ENCODE data around the gene ECE1.
"Not testable (repeated sequence)": the region's sequence is repeated elsewhere in the genome, so short reads cannot be mapped to it uniquely, and the experiment has no call there.

The ECE1 gene

DNA sequence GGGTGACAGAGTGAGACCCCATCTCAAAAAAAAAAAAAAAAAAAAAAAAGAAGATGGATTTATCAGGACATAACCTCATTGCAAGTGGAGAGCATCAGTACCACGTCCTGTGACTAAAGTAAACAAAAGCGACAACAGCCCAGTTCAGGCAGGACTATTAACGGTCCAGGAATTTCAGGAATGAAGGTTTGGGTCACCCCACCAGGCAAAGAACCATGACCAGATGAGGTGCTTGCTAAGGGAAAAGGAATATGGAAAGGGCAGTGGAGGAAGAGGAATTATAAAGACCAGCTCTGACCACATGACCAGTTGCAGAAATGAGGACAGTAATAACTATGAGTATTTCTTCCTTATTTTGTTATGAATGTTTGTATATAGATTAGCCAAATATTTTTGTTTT lies 78.1 kb downstream of the ECE1 start:
- no peaks in the 10 kb centered on the region for H3K36me3 ChIP-seq
- no peak for TF ChIP-seq CTCF (IDR thresholded peaks at IDR 0.05; ENCODE audit: low read depth, low read length)
- H3K9me3 ChIP-seq (ENCODE audit: severe bottlenecking): no peaks in the 10 kb centered on the region
- no peak for DNase-seq
- H3K4me3 ChIP-seq (ENCODE audit: low read depth, low read length): no peak overlapping the region
- no peaks in the 10 kb centered on the region for H3K27me3 ChIP-seq (ENCODE audit: insufficient read depth, low read depth, severe bottlenecking)
- no peak overlapping the region for H3K27ac ChIP-seq

GRCh38 chr1:21208137-21208700 lies 82.0 kb downstream of the ECE1 start:
- not testable (repeated sequence) for H3K36me3 ChIP-seq; DNase-seq; H3K27ac ChIP-seq; H3K9me3 ChIP-seq (ENCODE audit: severe bottlenecking); H3K27me3 ChIP-seq (ENCODE audit: insufficient read depth, low read depth, severe bottlenecking); H3K4me3 ChIP-seq (ENCODE audit: low read depth, low read length)

DNA sequence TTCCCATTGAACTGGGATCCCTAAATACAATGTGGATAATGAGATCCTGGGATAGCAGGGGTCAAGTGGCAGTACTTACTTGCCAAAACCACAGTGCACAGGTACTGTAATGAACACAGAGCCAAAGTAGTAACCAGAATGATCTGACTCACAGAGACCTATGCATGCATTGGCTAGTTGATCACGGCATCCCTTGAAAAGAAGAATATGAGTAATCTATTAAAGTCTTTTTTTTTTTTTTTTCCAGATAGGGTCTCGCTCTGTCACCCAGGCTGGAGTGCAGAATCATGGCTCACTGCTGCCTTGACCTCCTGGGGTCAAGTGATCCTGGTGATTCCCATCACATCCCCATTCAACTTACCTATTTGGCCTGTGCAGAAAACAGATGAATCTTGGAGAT lies 84.1 kb downstream of the ECE1 start:
- Histone ChIP-seq H3K27me3 (ENCODE audit: insufficient read depth, low read depth, severe bottlenecking) (no peaks in the 10 kb centered on the region), H3K4me3 (ENCODE audit: low read depth, low read length) (no peak overlapping the region), H3K36me3 (no peaks in the 10 kb centered on the region), H3K27ac (no peak overlapping the region), H3K9me3 (ENCODE audit: severe bottlenecking) (no peaks in the 10 kb centered on the region)
- TF ChIP-seq CTCF (IDR thresholded peaks at IDR 0.05; ENCODE audit: low read depth, low read length): no peak
- no peak for DNase-seq

DNA sequence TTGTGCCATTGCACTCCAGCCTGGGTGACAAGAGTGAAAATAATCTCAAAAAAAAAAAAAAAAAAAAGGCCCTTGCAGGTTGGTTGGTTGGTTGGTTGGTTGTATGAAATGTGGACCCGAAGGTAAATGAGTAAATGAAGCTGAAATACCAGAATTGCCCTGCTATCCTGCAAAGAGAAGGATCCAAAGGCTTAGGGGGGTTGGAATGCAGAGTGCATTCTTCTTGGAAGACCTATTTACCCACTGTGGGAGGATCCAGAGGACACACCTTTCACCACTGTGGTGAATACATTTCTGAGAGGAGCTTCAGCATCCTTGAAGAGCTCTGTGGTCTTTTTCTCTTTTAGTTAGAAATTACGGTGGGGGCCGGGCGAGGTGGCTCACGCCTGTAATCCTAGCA lies 84.8 kb downstream of the ECE1 start:
- no peaks in the 10 kb centered on the region for H3K9me3 ChIP-seq (ENCODE audit: severe bottlenecking)
- H3K27ac ChIP-seq: no peak overlapping the region
- no peaks in the 10 kb centered on the region for H3K27me3 ChIP-seq (ENCODE audit: insufficient read depth, low read depth, severe bottlenecking)
- TF ChIP-seq CTCF (IDR thresholded peaks at IDR 0.05; ENCODE audit: low read depth, low read length): no peak
- H3K4me3 ChIP-seq (ENCODE audit: low read depth, low read length): no peak overlapping the region
- DNase-seq: no peak
- H3K36me3 ChIP-seq: no peaks in the 10 kb centered on the region

GRCh38 chr1:21201650-21202049 lies 88.6 kb downstream of the ECE1 start:
- H3K4me3 ChIP-seq (ENCODE audit: low read depth, low read length): no peak overlapping the region
- H3K36me3 ChIP-seq: no peaks in the 10 kb centered on the region
- H3K27ac ChIP-seq: no peak overlapping the region
- H3K27me3 ChIP-seq (ENCODE audit: insufficient read depth, low read depth, severe bottlenecking): no peaks in the 10 kb centered on the region
- TF ChIP-seq CTCF (IDR thresholded peaks at IDR 0.05; ENCODE audit: low read depth, low read length): no peak
- no peak for DNase-seq
- no peaks in the 10 kb centered on the region for H3K9me3 ChIP-seq (ENCODE audit: severe bottlenecking)

- not testable (repeated sequence) for H3K27ac ChIP-seq; H3K4me3 ChIP-seq (ENCODE audit: low read depth, low read length); H3K27me3 ChIP-seq (ENCODE audit: insufficient read depth, low read depth, severe bottlenecking); H3K9me3 ChIP-seq (ENCODE audit: severe bottlenecking); DNase-seq; H3K36me3 ChIP-seq
These were observed 89.0 kb downstream of the ECE1 start for GRCh38 chr1:21201238-21201637.

DNA sequence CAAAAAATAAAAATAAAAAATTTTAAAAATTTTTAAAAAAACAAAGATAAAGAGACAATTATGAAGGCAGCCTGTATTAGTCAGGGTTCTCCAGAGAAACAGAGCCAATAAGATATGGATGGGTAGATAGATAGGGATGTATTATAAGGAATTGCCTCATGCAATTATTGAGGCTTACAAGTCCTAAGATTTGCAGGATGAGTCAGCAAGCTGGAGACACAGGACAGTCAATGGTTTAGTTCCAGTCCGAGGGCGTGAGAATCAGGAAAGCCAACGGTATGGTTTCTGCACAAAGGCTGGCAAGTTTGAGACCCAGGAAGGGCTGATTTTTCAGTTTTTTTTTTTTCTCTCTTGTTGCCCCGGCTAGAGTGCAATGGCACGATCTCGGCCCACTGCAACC lies 89.5 kb downstream of the ECE1 start:
- H3K36me3 ChIP-seq: no peaks in the 10 kb centered on the region
- no peak overlapping the region for H3K27ac ChIP-seq
- TF ChIP-seq CTCF (IDR thresholded peaks at IDR 0.05; ENCODE audit: low read depth, low read length): no peak
- no peaks in the 10 kb centered on the region for H3K9me3 ChIP-seq (ENCODE audit: severe bottlenecking)
- no peak overlapping the region for H3K4me3 ChIP-seq (ENCODE audit: low read depth, low read length)
- no peaks in the 10 kb centered on the region for H3K27me3 ChIP-seq (ENCODE audit: insufficient read depth, low read depth, severe bottlenecking)
- DNase-seq: no peak

Measured in WERI-Rb-1 (cell line).